ENCODE data around the gene PPIE. TPM values are rescaled to one million over a fixed set of nuclear protein-coding genes. Genes with fewer than 3 reads are reported as not detected.

Gene PPIE
- total and polyA plus RNA-seq, 2 experiments from 2014 or later, result 27.8 to 51.9 TPM

- Mint-ChIP-seq H3K27me3 (ENCODE audit: insufficient read depth, low read depth, poor library complexity) (peaks cover 55% of the 10 kb centered on the region), H3K27ac (no peak overlapping the region), H3K36me3 (ENCODE audit: low read depth) (no peaks in the 10 kb centered on the region), H3K4me1 (no peaks in the 10 kb centered on the region), H3K9me3 (no peaks in the 10 kb centered on the region), H3K4me3 (peak overlapping the region; percentile 55)
- ATAC-seq, result no peak
- Histone ChIP-seq H3F3A (replicated peaks; ENCODE audit: low read depth) (no peaks in the 10 kb centered on the region), H3K27ac (ENCODE audit: low read depth) (no peak overlapping the region), H3K36me3 (ENCODE audit: insufficient read depth) (no peaks in the 10 kb centered on the region), H3K4me1 (ENCODE audit: insufficient read depth) (no peaks in the 10 kb centered on the region), H3K4me3 (peak overlapping the region; percentile 23; the same call in 1 of the 2 replicates), H2AFZ (no peak overlapping the region), H3K27me3 (ENCODE audit: insufficient read depth) (peaks cover 74% of the 10 kb centered on the region), H3K9me2 (ENCODE audit: insufficient read depth) (no peaks in the 10 kb centered on the region), H3K4me2 (no peak overlapping the region), H4K20me1 (replicated peaks; ENCODE audit: insufficient read depth) (no peaks in the 10 kb centered on the region; the same call in 1 of the 2 replicates), H3K79me2 (replicated peaks; ENCODE audit: insufficient read depth) (no peaks in the 10 kb centered on the region)
- TF ChIP-seq STAT1 (IDR thresholded peaks at IDR 0.05; ENCODE audit: unreplicated experiment) (no peak), ETS1 (IDR thresholded peaks at IDR 0.05) (no peak), CTCF (conservative IDR thresholded peaks at IDR 0.05; ENCODE audit: low read depth in 2 of 2) (no peak), ZNF462 (CRISPR knock-in tag; IDR thresholded peaks at IDR 0.05) (no peak), JUNB (IDR thresholded peaks at IDR 0.05; ENCODE audit: unreplicated experiment) (no peak), EZH2phosphoT487 (IDR thresholded peaks at IDR 0.05; ENCODE audit: unreplicated experiment) (no peak), NANOG (IDR thresholded peaks at IDR 0.05; ENCODE audit: borderline replicate concordance) (no peak), ZNF331 (CRISPR knock-in tag; IDR thresholded peaks at IDR 0.05; ENCODE audit: low read depth) (no peak), ZNF114 (CRISPR knock-in tag; IDR thresholded peaks at IDR 0.05) (no peak), EZH2 (IDR thresholded peaks at IDR 0.05; ENCODE audit: low read depth, unreplicated experiment) (no peak), CREB1 (CRISPR knock-in tag; IDR thresholded peaks at IDR 0.05; ENCODE audit: low read depth) (no peak), REST (IDR thresholded peaks at IDR 0.05; ENCODE audit: unreplicated experiment) (no peak), POLR2AphosphoS5 (IDR thresholded peaks at IDR 0.05; ENCODE audit: low read depth) (no peak)
- DNase-seq (ENCODE audit: low spot score), result no peak
These were observed 48.8 kb downstream of the PPIE start for GRCh38 chr1:39787468-39787867.
